ENCODE data around the gene SLC6A17. TPM values are rescaled to one million over a fixed set of nuclear protein-coding genes. Genes with fewer than 3 reads are reported as not detected.

SLC6A17 gene
- polyA plus RNA-seq, 3 donors, result not detected

- TF ChIP-seq, protein P1, sequence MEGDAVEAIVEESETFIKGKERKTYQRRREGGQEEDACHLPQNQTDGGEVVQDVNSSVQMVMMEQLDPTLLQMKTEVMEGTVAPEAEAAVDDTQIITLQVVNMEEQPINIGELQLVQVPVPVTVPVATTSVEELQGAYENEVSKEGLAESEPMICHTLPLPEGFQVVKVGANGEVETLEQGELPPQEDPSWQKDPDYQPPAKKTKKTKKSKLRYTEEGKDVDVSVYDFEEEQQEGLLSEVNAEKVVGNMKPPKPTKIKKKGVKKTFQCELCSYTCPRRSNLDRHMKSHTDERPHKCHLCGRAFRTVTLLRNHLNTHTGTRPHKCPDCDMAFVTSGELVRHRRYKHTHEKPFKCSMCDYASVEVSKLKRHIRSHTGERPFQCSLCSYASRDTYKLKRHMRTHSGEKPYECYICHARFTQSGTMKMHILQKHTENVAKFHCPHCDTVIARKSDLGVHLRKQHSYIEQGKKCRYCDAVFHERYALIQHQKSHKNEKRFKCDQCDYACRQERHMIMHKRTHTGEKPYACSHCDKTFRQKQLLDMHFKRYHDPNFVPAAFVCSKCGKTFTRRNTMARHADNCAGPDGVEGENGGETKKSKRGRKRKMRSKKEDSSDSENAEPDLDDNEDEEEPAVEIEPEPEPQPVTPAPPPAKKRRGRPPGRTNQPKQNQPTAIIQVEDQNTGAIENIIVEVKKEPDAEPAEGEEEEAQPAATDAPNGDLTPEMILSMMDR (IDR thresholded peaks at IDR 0.05), result no peak
- H3K9ac ChIP-seq (ENCODE audit: insufficient read depth, low read length, poor library complexity, severe bottlenecking), result no peak overlapping the region
- H3K9me3 ChIP-seq (replicated peaks in 1 of 2; ENCODE audit: control insufficient read depth in 1 of 2, insufficient read depth in 1 of 2, low read length in 2 of 2), result no peaks in the 10 kb centered on the region
- no peak for DNase-seq
- H4K20me1 ChIP-seq (ENCODE audit: insufficient read depth, low read length), result no peaks in the 10 kb centered on the region
- H3K4me1 ChIP-seq (ENCODE audit: control insufficient read depth in 1 of 2, insufficient read depth in 2 of 2, low read length in 2 of 2), result no peaks in the 10 kb centered on the region
- Mint-ChIP-seq H3K27ac (no peak overlapping the region), H3K4me3 (no peak overlapping the region), H3K4me1 (no peaks in the 10 kb centered on the region), H3K9me3 (no peaks in the 10 kb centered on the region), H3K27me3 (ENCODE audit: low read depth in 3 of 3) (peaks cover 11 to 25% (median 13%) of the 10 kb centered on the region in 3 donors), H3K36me3 (no peaks in the 10 kb centered on the region)
- H3K36me3 ChIP-seq (replicated peaks in 1 of 2; ENCODE audit: control insufficient read depth in 1 of 2, insufficient read depth in 2 of 2, low read length in 2 of 2), result no peaks in the 10 kb centered on the region
- H2AFZ ChIP-seq (ENCODE audit: insufficient read depth, low read depth, low read length, poor library complexity, severe bottlenecking), result no peak overlapping the region
- 100% methylated on average over 1 of the region's 5 CpGs for WGBS (ENCODE audit: insufficient coverage)
- intact Hi-C loops (cut with micrococcal nuclease), result no loop called here
- H3K79me2 ChIP-seq (ENCODE audit: insufficient read depth, low read length), result no peaks in the 10 kb centered on the region
- no peak overlapping the region for H3K27ac ChIP-seq (ENCODE audit: low read depth in 1 of 2, low read length in 2 of 2)
- no peak overlapping the region for H3K4me3 ChIP-seq (replicated peaks in 1 of 3; ENCODE audit: low read depth in 2 of 3, low read length in 3 of 3)
- H3K27me3 ChIP-seq (ENCODE audit: control insufficient read depth in 2 of 2, insufficient read depth in 2 of 2, low read length in 2 of 2), result peaks cover 0 to 9% of the 10 kb centered on the region in 2 donors
- H3K4me2 ChIP-seq (replicated peaks; ENCODE audit: extremely low read depth, low read length, poor library complexity, severe bottlenecking), result no peak overlapping the region
Observed at GRCh38 chr1:110184446-110184845, 34.2 kb downstream of the SLC6A17 start.

GRCh38 chr1:110185181-110185580, 34.9 kb downstream of the SLC6A17 start:
- no peak for DNase-seq
- no peaks in the 10 kb centered on the region for H3K9me3 Mint-ChIP-seq
- H3K27ac Mint-ChIP-seq, result no peak overlapping the region

More at GRCh38 chr1:110185181-110185580, 34.9 kb downstream of the SLC6A17 start:
- Histone ChIP-seq H3K36me3 (replicated peaks in 1 of 2; ENCODE audit: control insufficient read depth in 1 of 2, insufficient read depth in 2 of 2, low read length in 2 of 2) (no peaks in the 10 kb centered on the region), H4K20me1 (ENCODE audit: insufficient read depth, low read length) (no peaks in the 10 kb centered on the region), H3K79me2 (ENCODE audit: insufficient read depth, low read length) (no peaks in the 10 kb centered on the region), H3K4me3 (replicated peaks in 1 of 3; ENCODE audit: low read depth in 2 of 3, low read length in 3 of 3) (no peak overlapping the region), H2AFZ (ENCODE audit: insufficient read depth, low read depth, low read length, poor library complexity, severe bottlenecking) (no peak overlapping the region), H3K27me3 (ENCODE audit: control insufficient read depth in 2 of 2, insufficient read depth in 2 of 2, low read length in 2 of 2) (peaks cover 0 to 9% of the 10 kb centered on the region in 2 donors), H3K9me3 (replicated peaks in 1 of 2; ENCODE audit: control insufficient read depth in 1 of 2, insufficient read depth in 1 of 2, low read length in 2 of 2) (no peaks in the 10 kb centered on the region), H3K9ac (ENCODE audit: insufficient read depth, low read length, poor library complexity, severe bottlenecking) (no peak overlapping the region), H3K4me2 (replicated peaks; ENCODE audit: extremely low read depth, low read length, poor library complexity, severe bottlenecking) (no peak overlapping the region), H3K4me1 (ENCODE audit: control insufficient read depth in 1 of 2, insufficient read depth in 2 of 2, low read length in 2 of 2) (no peaks in the 10 kb centered on the region), H3K27ac (ENCODE audit: low read depth in 1 of 2, low read length in 2 of 2) (no peak overlapping the region)
- no peaks in the 10 kb centered on the region for H3K36me3 Mint-ChIP-seq
- peaks cover 11 to 26% (median 13%) of the 10 kb centered on the region in 3 donors for H3K27me3 Mint-ChIP-seq (ENCODE audit: low read depth in 3 of 3)
- TF ChIP-seq, protein P1 (IDR thresholded peaks at IDR 0.05), result no peak
- 69% methylated on average over 10 of the region's 10 CpGs for WGBS (ENCODE audit: insufficient coverage)
- no peak overlapping the region for H3K4me3 Mint-ChIP-seq
- intact Hi-C loops (cut with micrococcal nuclease), result no loop called here
- no peaks in the 10 kb centered on the region for H3K4me1 Mint-ChIP-seq
